ENCODE results near the gene SMPD3.

GRCh38 chr16:68338326-68339119, 109.8 kb downstream of the SMPD3 start:
- no peak for TF ChIP-seq ETS1 (IDR thresholded peaks at IDR 0.05)
- no peak for TF ChIP-seq CTCF (conservative IDR thresholded peaks at IDR 0.05; ENCODE audit: low read depth in 2 of 2)
- TF ChIP-seq EZH2 (IDR thresholded peaks at IDR 0.05; ENCODE audit: low read depth, unreplicated experiment) = no peak
- no peak for TF ChIP-seq POLR2AphosphoS5 (IDR thresholded peaks at IDR 0.05; ENCODE audit: low read depth)
- TF ChIP-seq ZNF462 (CRISPR knock-in tag; IDR thresholded peaks at IDR 0.05) = no peak
- no peak for TF ChIP-seq REST (IDR thresholded peaks at IDR 0.05; ENCODE audit: unreplicated experiment)
- TF ChIP-seq ZNF331 (CRISPR knock-in tag; IDR thresholded peaks at IDR 0.05; ENCODE audit: low read depth) = no peak
- no peak for TF ChIP-seq CREB1 (CRISPR knock-in tag; IDR thresholded peaks at IDR 0.05; ENCODE audit: low read depth)
- no peak for TF ChIP-seq STAT1 (IDR thresholded peaks at IDR 0.05; ENCODE audit: unreplicated experiment)
- TF ChIP-seq EZH2phosphoT487 (IDR thresholded peaks at IDR 0.05; ENCODE audit: unreplicated experiment) = no peak
- TF ChIP-seq NANOG (IDR thresholded peaks at IDR 0.05; ENCODE audit: borderline replicate concordance) = no peak
- TF ChIP-seq ZNF114 (CRISPR knock-in tag; IDR thresholded peaks at IDR 0.05) = no peak
- TF ChIP-seq JUNB (IDR thresholded peaks at IDR 0.05; ENCODE audit: unreplicated experiment) = no peak
